Stimulated activated CD4-positive, alpha-beta T cell treated with anti-CD3 and anti-CD28 coated beads, Interleukin-4, amount 100 ng/mL, for 4 hours (primary cell): ENCODE measurements around the gene IGF2BP3.
A peak's percentile ranks its signal among the peaks of the same experiment; 100 is the strongest.

ENCODE experiments used
- DNase-seq, 2 experiments: peaks; one replicate each; pipeline ENCODE4 v3.0.0-alpha.2; 2020

The IGF2BP3 gene

GRCh38 chr7:23292623-23293022 is 177.7 kb downstream of the IGF2BP3 start:
- no peak for DNase-seq

- no peak for DNase-seq
Observed at GRCh38 chr7:23291957-23292560, 178.2 kb downstream of the IGF2BP3 start.

- DNase-seq = no peak
Observed at GRCh38 chr7:23290993-23291392, 179.3 kb downstream of the IGF2BP3 start.

- DNase-seq = no peak
Observed at GRCh38 chr7:23287612-23288011, 182.7 kb downstream of the IGF2BP3 start.

DNA sequence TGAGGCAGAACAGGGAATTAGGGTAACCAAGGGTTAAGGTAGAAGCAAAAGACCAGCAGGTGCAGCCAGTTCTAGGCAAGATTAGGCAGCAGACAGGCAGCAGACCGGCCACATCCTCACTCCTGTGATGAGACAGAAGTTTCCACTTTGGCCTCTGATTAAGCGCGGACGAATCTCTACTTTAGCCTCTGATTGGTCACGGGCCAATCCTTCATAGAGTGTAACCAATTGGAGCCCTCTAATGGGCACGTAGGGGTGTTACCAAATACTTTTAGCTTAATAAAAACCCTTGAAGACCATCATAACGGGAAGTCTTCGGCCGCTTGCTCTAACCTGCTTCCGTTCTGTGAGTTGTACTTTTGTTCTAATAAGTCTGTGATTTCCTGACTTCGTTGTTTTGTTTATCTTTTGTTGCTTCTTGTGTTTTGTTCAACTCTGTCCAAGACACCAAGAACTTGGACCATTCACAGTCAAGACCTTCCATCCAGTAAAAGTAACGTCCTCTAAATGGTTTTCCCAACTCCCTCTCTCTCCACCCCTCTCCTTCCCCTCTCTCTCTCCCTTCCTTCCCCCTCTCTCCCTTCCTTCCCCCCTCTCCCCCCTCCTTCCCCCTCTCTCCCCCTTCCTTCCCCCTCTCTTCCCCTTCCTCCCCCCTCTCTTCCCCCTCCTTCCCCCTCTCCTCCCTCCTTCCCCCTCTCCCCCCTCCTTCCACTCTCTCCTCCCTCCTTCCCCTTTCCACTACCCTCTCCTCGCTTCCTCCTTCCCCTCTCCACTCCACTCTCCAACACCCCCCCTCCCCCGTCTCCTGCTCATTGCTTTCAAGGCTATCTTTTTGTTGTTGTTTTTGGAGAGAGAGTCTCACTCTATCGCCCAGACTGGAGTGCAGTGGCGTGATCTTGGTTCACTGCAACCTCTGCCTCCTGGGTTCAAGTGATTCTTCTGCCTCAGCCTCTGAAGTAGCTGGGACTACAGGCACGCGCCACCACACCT is 184.3 kb downstream of the IGF2BP3 start:
- DNase-seq = no peak

DNA sequence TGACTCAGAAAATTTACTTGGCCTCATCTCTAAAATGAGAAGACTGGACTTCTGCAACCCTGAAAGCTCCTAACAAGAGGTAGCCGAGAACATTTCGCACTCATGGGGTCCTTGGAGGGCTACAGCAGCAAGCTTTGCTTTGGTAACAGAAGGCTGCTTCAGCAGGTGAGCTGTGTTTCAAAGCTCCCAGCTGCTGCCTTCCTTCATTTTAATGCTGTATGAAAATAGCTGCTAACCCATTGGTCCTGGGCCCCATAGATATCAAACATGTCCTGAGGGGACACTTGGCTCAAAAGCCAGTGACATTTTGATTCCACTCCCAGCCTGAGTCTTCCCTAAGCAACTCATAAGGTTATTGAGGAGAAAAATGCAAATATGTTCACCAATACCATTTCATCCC is 185.4 kb downstream of the IGF2BP3 start:
- DNase-seq = no peak

DNA sequence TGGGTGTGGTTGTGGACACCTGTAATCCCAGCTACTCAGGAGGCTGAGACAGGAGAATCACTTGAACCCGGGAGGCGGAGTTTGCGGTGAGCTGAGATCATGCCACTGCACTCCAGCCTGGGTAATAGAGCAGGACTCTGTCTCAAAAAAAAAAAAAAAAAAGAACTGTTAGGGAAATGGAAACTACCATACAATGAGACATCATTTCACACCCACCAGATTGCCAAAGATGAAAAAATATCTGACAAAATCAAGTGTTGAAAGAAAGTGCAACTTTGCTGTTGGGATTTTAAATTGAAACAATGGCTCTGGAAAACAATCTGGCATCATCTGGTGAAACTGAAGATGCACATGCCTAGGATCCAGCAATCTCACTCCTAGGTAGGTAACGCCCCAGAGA is 187.2 kb downstream of the IGF2BP3 start:
- no peak for DNase-seq

GRCh38 chr7:23279819-23280525 is 190.3 kb downstream of the IGF2BP3 start:
- no peak for DNase-seq

- no peak for DNase-seq
Observed at GRCh38 chr7:23277359-23277989, 192.8 kb downstream of the IGF2BP3 start.

- DNase-seq = no peak
Observed at GRCh38 chr7:23276947-23277346, 193.3 kb downstream of the IGF2BP3 start.

GRCh38 chr7:23276376-23276775 is 193.9 kb downstream of the IGF2BP3 start:
- DNase-seq = no peak

DNA sequence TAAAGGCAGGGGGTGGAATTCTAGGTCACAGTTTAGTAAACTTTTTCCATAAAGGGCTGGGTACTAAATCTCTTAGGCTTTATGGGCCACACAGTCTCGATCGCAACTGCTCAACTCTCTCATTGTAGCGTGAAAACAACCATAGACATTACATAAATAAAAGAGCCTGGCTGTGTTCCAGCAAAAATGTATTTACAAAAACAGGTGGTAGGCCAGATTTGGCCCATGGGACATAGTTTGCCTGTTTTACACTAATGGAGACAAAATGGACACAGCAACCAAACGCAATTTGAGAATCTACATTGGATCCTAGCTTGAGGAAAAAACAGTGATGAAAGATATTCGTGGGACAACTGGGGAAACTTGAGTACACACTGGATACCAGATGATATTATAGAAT is 194.4 kb downstream of the IGF2BP3 start:
- DNase-seq = no peak

DNA sequence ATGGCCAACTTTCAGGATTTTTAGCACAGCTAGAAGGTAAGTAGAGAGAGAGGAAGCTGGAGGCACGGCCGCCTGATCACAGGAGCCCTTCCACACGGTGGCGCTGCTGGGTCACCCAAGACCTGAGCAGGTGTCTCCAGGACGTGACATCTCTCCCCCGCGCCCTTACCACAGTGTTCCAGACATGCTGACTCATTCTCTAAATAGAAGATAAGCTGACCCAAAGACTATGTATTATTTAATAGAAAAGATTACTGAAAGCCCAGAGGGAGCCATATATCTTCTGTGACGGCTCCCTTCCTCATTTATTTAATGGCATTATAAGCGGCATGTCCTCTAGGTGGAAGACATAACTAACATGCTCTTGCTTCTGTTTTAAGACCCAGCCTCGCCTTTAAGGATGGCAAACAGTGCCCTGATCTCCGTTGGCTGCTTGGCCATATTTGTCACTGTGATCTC is 197.1 kb downstream of the IGF2BP3 start:
- peak; percentile 91 to 93 for DNase-seq

- DNase-seq = no peak
Observed at GRCh38 chr7:23272275-23272674, 198.0 kb downstream of the IGF2BP3 start.

- DNase-seq = no peak
Observed at GRCh38 chr7:23268746-23269145, 201.5 kb downstream of the IGF2BP3 start.

DNA sequence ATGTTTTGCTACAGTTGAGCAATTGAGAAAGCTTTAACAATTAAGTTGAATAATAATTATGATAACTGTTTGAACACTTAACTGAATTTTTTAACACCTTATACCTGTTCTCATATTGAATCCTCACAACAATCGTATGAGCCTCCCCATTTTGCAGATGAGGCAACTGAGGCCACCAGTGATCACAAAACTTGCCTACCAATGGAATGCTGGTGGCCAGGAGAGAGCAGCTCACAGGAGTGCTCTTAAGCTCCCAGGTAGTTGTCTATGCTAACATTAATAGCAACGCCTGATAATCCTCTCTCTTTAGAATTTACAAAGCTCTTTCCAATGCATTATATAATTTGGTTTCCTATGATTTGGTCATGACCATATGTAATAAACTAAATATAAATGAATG is 202.1 kb downstream of the IGF2BP3 start:
- DNase-seq = no peak

DNA sequence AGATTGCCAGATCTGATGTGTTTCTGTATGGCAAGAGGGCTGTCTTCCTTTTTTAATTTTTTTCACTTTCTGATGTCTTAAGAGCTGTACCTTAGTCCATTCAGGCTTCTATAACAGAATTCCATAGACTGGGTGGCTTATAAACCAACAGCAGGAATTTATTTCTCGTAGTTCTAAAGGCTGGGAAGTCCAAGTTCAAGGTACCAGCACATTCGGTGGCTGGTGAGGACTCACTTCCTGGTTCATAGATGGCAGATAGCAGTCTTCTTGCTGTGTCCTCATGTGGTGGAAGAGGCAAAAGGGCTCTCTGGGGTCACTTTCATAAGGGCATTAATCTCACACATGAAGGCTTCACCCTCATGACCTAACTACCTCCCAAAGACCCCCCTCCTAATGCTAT is 202.9 kb downstream of the IGF2BP3 start:
- DNase-seq = no peak

DNA sequence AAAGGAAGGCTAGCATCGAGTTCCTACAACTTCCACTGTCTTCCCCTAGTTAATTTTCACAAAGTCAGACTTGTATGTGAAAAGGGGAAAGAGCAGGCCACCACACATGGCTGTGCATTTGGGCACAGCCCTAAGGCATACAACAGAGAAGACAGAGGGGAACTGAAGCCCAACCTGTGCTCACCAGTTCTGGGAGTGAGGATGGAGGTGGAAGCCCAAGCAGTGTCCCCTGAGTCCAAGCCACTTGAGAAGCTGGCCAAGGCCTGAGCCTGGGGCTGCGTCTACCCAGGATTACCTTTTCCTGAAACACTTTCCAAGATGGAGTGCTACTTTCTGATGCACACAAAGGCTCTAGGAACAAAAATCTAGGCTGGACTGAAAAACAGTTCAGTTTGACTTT is 203.4 kb downstream of the IGF2BP3 start:
- no peak for DNase-seq

- DNase-seq = no peak
Observed at GRCh38 chr7:23264916-23265458, 205.3 kb downstream of the IGF2BP3 start.

- DNase-seq = peak; percentile 34 to 47
Observed at GRCh38 chr7:23261843-23262452, 208.3 kb downstream of the IGF2BP3 start.

GRCh38 chr7:23260371-23260770 is 209.9 kb downstream of the IGF2BP3 start:
- no peak for DNase-seq
